Naive thymus-derived CD4-positive, alpha-beta T cell (primary cell): ENCODE measurements around the gene NIT1. TPM values are rescaled to one million over a fixed set of nuclear protein-coding genes. Genes with fewer than 3 reads are reported as not detected.

Experiments used
- ATAC-seq: fragments of 150-1000 bp; cut with Tn5 transposase; 2 replicates; pipeline ENCODE4 v1.10.0; 2021; ENCODE audit warnings: mild to moderate bottlenecking, moderate library complexity
- CTCF ChIA-PET: fragments of 350-600 bp; sonication (Branson Sonifier 250); formaldehyde crosslinking; loops from one replicate; lab custom pipeline; 2021; ENCODE audit warnings: antibody characterized with exemption; lab: Charles Lee
- POLR2A ChIA-PET: fragments of 350-600 bp; sonication (Branson Sonifier 250); formaldehyde crosslinking; loops from one replicate; lab custom pipeline; 2021; ENCODE audit warnings: antibody characterized with exemption, inconsistent platforms; lab: Charles Lee
- DNase-seq, 9 donors: peaks; one replicate each; pipeline versions ENCODE4 v3.0.0 to v3.0.0-alpha.2; 2020 to 2022; ENCODE audit warnings: mixed read lengths in 1 of 9
- H3K27ac ChIP-seq: one replicate; pipeline ENCODE4 v1.7.0; 2013; ENCODE audit warnings: mild to moderate bottlenecking, low read depth, low read length, moderate library complexity
- H3K27me3 ChIP-seq, 2 donors: one replicate each; pipeline ENCODE4 v1.7.0; 2013; ENCODE audit warnings: low read length in 2 of 2, mild to moderate bottlenecking in 2 of 2, moderate library complexity in 2 of 2; ENCODE audit not compliant: control insufficient read depth in 2 of 2, insufficient read depth in 2 of 2
- H3K36me3 ChIP-seq, 3 experiments: 1 replicate in 2 of 3; 2 replicates in 1 of 3; pipeline ENCODE4 v1.7.0; 2013; ENCODE audit warnings: low read length in 3 of 3, mild to moderate bottlenecking in 3 of 3, moderate library complexity in 1 of 3; ENCODE audit not compliant: insufficient read depth in 3 of 3, control insufficient read depth in 2 of 3
- H3K4me1 ChIP-seq, 2 donors: one replicate each; pipeline ENCODE4 v1.7.0; 2013; ENCODE audit warnings: low read length in 2 of 2, mild to moderate bottlenecking in 2 of 2, moderate library complexity in 1 of 2; ENCODE audit not compliant: control insufficient read depth in 2 of 2, insufficient read depth in 2 of 2
- H3K4me3 ChIP-seq: 2 replicates; pipeline ENCODE4 v1.7.0; 2013; ENCODE audit warnings: mild to moderate bottlenecking, low read length
- H3K9me3 ChIP-seq, 3 experiments: 1 replicate in 2 of 3; 2 replicates in 1 of 3; pipeline ENCODE4 v1.7.0; 2013; ENCODE audit warnings: low read length in 3 of 3; ENCODE audit not compliant: control insufficient read depth in 2 of 3
- H3K27ac Mint-ChIP-seq, 9 donors: one replicate each; pipeline ENCODE4 v1.8.0; 2020 to 2022; ENCODE audit warnings: mixed read lengths in 9 of 9, mild to moderate bottlenecking in 8 of 9, moderate library complexity in 5 of 9, inconsistent platforms in 2 of 9
- H3K27me3 Mint-ChIP-seq, 5 donors: one replicate each; pipeline ENCODE4 v1.8.0; 2021 to 2022; ENCODE audit warnings: mixed read lengths in 5 of 5, mild to moderate bottlenecking in 1 of 5
- H3K36me3 Mint-ChIP-seq, 5 donors: one replicate each; pipeline ENCODE4 v1.8.0; 2020 to 2022; ENCODE audit warnings: mixed read lengths in 5 of 5, mild to moderate bottlenecking in 3 of 5, inconsistent platforms in 1 of 5
- H3K4me1 Mint-ChIP-seq, 7 donors: one replicate each; pipeline ENCODE4 v1.8.0; 2020 to 2022; ENCODE audit warnings: mixed read lengths in 7 of 7, mild to moderate bottlenecking in 3 of 7, inconsistent platforms in 1 of 7
- H3K4me3 Mint-ChIP-seq, 10 donors: one replicate each; pipeline ENCODE4 v1.8.0; 2020 to 2022; ENCODE audit warnings: mild to moderate bottlenecking in 10 of 10, mixed read lengths in 10 of 10, moderate library complexity in 6 of 10, inconsistent platforms in 2 of 10
- H3K9me3 Mint-ChIP-seq, 11 donors: one replicate each; pipeline ENCODE4 v1.8.0; 2020 to 2022; ENCODE audit warnings: mixed read lengths in 11 of 11, mild to moderate bottlenecking in 4 of 11, inconsistent platforms in 1 of 11, moderate library complexity in 1 of 11
- intact Hi-C, 2 donors: fragments of 100-400 bp; cut with micrococcal nuclease; formaldehyde crosslinking; loops; one replicate each; pipeline ENCODE4 v1.15.1; 2023
- polyA plus RNA-seq, 2 donors: library from polyadenylated mRNA; unstranded; fragments of 300-500 nt; fragmentation: Illumina TruSeq; gene quantifications; one replicate each; pipeline ENCODE4 v1.2.3, GENCODE V29; 2021
- total RNA-seq, 6 experiments: library from RNA in 5 of 6; stranded (reverse) in 5 of 6; gene quantifications; 1 replicate in 5 of 6; 2 replicates in 1 of 6; pipeline ENCODE4 v1.2.3 and lab custom pipeline; 2021 to 2026

The NIT1 gene
- total and polyA plus RNA-seq, 7 experiments from 2014 or later, result 14.1 to 49.6 (median 34.1) TPM

- peaks cover 6 to 37% (median 17%) of the 10 kb centered on the region in 7 donors for H3K4me1 Mint-ChIP-seq
- Histone ChIP-seq H3K27ac (no peak within 1 kb of the TSS), H3K4me1 (no peaks in the 10 kb centered on the region), H3K36me3 (no peaks in the 10 kb centered on the region), H3K9me3 (no peaks in the 10 kb centered on the region), H3K27me3 (no peaks in the 10 kb centered on the region), H3K4me3 (no peak within 1 kb of the TSS)
- peak within 1 kb of the TSS in 1 of 9 donors; percentile 41 for H3K27ac Mint-ChIP-seq
- H3K27me3 Mint-ChIP-seq, result peaks cover 0 to 4% (median 0%) of the 10 kb centered on the region in 5 donors
- peak; percentile 43 for ATAC-seq
- ChIA-PET POLR2A (interaction anchor here (0.6 to 1.1 kb wide), 4 partner anchors 7 to 865 kb away, joined by 3 read pairs; no protein-coding TSS in a partner anchor), CTCF (interaction anchor here (0.6 kb wide), 2 partner anchors 17 to 52 kb away, joined by 3 read pairs; no protein-coding TSS in a partner anchor)
- H3K9me3 Mint-ChIP-seq, result peaks cover 0 to 5% (median 0%) of the 10 kb centered on the region in 11 donors
- intact Hi-C loops, result no loop called here
- no peak for DNase-seq
- H3K36me3 Mint-ChIP-seq, result no peaks in the 10 kb centered on the region
- no peak within 1 kb of the TSS for H3K4me3 Mint-ChIP-seq
Measured at GRCh38 chr1:161089251-161089924, 28.5 kb upstream of the NIT1 start, which contains the start of gene NECTIN4. Gene NECTIN4 (minus strand): TSS chr1:161089558. CDS start chr1:161089296, 262 bp downstream.

- H3K9me3 ChIP-seq, result no peaks in the 10 kb centered on the region
- ChIA-PET CTCF (interaction anchor here (0.6 kb wide), 2 partner anchors 17 to 52 kb away, joined by 3 read pairs; no protein-coding TSS in a partner anchor), POLR2A (interaction anchor here (0.6 to 1.1 kb wide), 3 partner anchors 10 to 865 kb away, joined by 3 read pairs; no protein-coding TSS in a partner anchor)
- intact Hi-C loops, result no loop called here
- H3K9me3 Mint-ChIP-seq, result peaks cover 0 to 5% (median 0%) of the 10 kb centered on the region in 11 donors
- no peak overlapping the region for H3K4me3 Mint-ChIP-seq
- H3K27me3 ChIP-seq, result no peaks in the 10 kb centered on the region
- DNase-seq, result no peak
- ATAC-seq, result no peak
- H3K27me3 Mint-ChIP-seq, result peaks cover 0 to 4% (median 0%) of the 10 kb centered on the region in 5 donors
- no peaks in the 10 kb centered on the region for H3K4me1 ChIP-seq
- peaks cover 6 to 40% (median 17%) of the 10 kb centered on the region in 7 donors for H3K4me1 Mint-ChIP-seq
- no peak overlapping the region for H3K27ac ChIP-seq
- H3K36me3 ChIP-seq, result no peaks in the 10 kb centered on the region
- H3K4me3 ChIP-seq, result no peak overlapping the region
- no peak overlapping the region for H3K27ac Mint-ChIP-seq
- H3K36me3 Mint-ChIP-seq, result no peaks in the 10 kb centered on the region
Measured at GRCh38 chr1:161089938-161090337, 28.0 kb upstream of the NIT1 start.

- POLR2A ChIA-PET, result interaction anchor here (1.1 kb wide), 1 partner anchor 10 kb away, joined by 3 read pairs; no protein-coding TSS in a partner anchor
- Histone ChIP-seq H3K4me3 (no peak overlapping the region), H3K27ac (no peak overlapping the region), H3K4me1 (no peaks in the 10 kb centered on the region), H3K36me3 (no peaks in the 10 kb centered on the region), H3K27me3 (no peaks in the 10 kb centered on the region), H3K9me3 (no peaks in the 10 kb centered on the region)
- Mint-ChIP-seq H3K27ac (peak overlapping the region in 1 of 9 donors; percentile 36), H3K4me3 (no peak overlapping the region), H3K9me3 (peaks cover 0 to 5% (median 0%) of the 10 kb centered on the region in 11 donors), H3K27me3 (peaks cover 0 to 6% (median 0%) of the 10 kb centered on the region in 5 donors), H3K36me3 (no peaks in the 10 kb centered on the region), H3K4me1 (peaks cover 6 to 45% (median 17%) of the 10 kb centered on the region in 7 donors)
- intact Hi-C loops, result no loop called here
- CTCF ChIA-PET, result interaction anchor here (0.6 kb wide), 1 partner anchor 66 kb away, joined by 4 read pairs; no protein-coding TSS in a partner anchor
- peak in 3 of 9 donors; percentile 17 to 30 (median 22) for DNase-seq
- ATAC-seq, result peak; percentile 42
Measured at GRCh38 chr1:161090617-161091016, 27.3 kb upstream of the NIT1 start.

- no peak for DNase-seq
- Mint-ChIP-seq H3K36me3 (no peaks in the 10 kb centered on the region), H3K9me3 (peaks cover 0 to 2% (median 0%) of the 10 kb centered on the region in 11 donors), H3K27me3 (peaks cover 0 to 7% (median 0%) of the 10 kb centered on the region in 5 donors), H3K27ac (no peak overlapping the region), H3K4me1 (peaks cover 6 to 46% (median 13%) of the 10 kb centered on the region in 7 donors), H3K4me3 (no peak overlapping the region)
- POLR2A ChIA-PET, result no interaction called here
- CTCF ChIA-PET, result interaction anchor here (0.6 kb wide), 1 partner anchor 67 kb away, joined by 4 read pairs; no protein-coding TSS in a partner anchor
- H3K9me3 ChIP-seq, result no peaks in the 10 kb centered on the region
- no peak overlapping the region for H3K27ac ChIP-seq
- no peak overlapping the region for H3K4me3 ChIP-seq
- no peaks in the 10 kb centered on the region for H3K27me3 ChIP-seq
- intact Hi-C loops, result no loop called here
- ATAC-seq, result no peak
- H3K36me3 ChIP-seq, result no peaks in the 10 kb centered on the region
- no peaks in the 10 kb centered on the region for H3K4me1 ChIP-seq
Measured at GRCh38 chr1:161091093-161091492, 26.8 kb upstream of the NIT1 start.

GRCh38 chr1:161091796-161092507, 26.0 kb upstream of the NIT1 start:
- H3K9me3 ChIP-seq, result no peaks in the 10 kb centered on the region
- ATAC-seq, result no peak
- H3K4me1 ChIP-seq, result peaks cover 0 to 2% of the 10 kb centered on the region in 2 donors
- intact Hi-C loops, result no loop called here
- ChIA-PET POLR2A (interaction anchor here (0.6 to 1.2 kb wide), 2 partner anchors 10 to 22 kb away, joined by 3 read pairs; partner anchors contain the start of gene ARHGAP30), CTCF (interaction anchor here (3.7 kb wide), 1 partner anchor 94 kb away, joined by 20 read pairs; no protein-coding TSS in a partner anchor)
- Mint-ChIP-seq H3K4me1 (peaks cover 11 to 54% (median 19%) of the 10 kb centered on the region in 7 donors), H3K4me3 (no peak overlapping the region), H3K27ac (no peak overlapping the region), H3K36me3 (no peaks in the 10 kb centered on the region), H3K27me3 (peaks cover 0 to 9% (median 0%) of the 10 kb centered on the region in 5 donors), H3K9me3 (peaks cover 0 to 4% (median 0%) of the 10 kb centered on the region in 11 donors)
- H3K36me3 ChIP-seq, result no peaks in the 10 kb centered on the region
- H3K27ac ChIP-seq, result no peak overlapping the region
- no peak overlapping the region for H3K4me3 ChIP-seq
- no peaks in the 10 kb centered on the region for H3K27me3 ChIP-seq
- no peak for DNase-seq

GRCh38 chr1:161092621-161093028, 25.3 kb upstream of the NIT1 start:
- intact Hi-C loops, result no loop called here
- H3K27ac ChIP-seq, result no peak overlapping the region
- ChIA-PET CTCF (interaction anchor here (0.6 to 3.7 kb wide), 4 partner anchors 8 to 95 kb away, joined by 3 to 20 read pairs (median 3); no protein-coding TSS in a partner anchor), POLR2A (interaction anchor here (0.6 to 1.2 kb wide), 3 partner anchors 11 to 24 kb away, joined by 3 to 4 read pairs (median 3); partner anchors contain the start of gene ARHGAP30)
- H3K4me1 ChIP-seq, result peaks cover 5 to 7% of the 10 kb centered on the region in 2 donors
- Mint-ChIP-seq H3K27ac (peak overlapping the region in 2 of 9 donors; percentile 25 to 47), H3K27me3 (peaks cover 0 to 11% (median 0%) of the 10 kb centered on the region in 5 donors), H3K9me3 (peaks cover 0 to 6% (median 0%) of the 10 kb centered on the region in 11 donors), H3K4me1 (peaks cover 18 to 58% (median 26%) of the 10 kb centered on the region in 7 donors), H3K4me3 (peak overlapping the region in 1 of 10 donors; percentile 1), H3K36me3 (peaks cover 0 to 3% (median 0%) of the 10 kb centered on the region in 5 donors)
- ATAC-seq, result no peak
- no peaks in the 10 kb centered on the region for H3K27me3 ChIP-seq
- no peaks in the 10 kb centered on the region for H3K9me3 ChIP-seq
- peak in 1 of 9 donors; percentile 65 for DNase-seq
- no peaks in the 10 kb centered on the region for H3K36me3 ChIP-seq
- H3K4me3 ChIP-seq, result no peak overlapping the region
